HG03280 (cell line): Measurements from ENCODE around the gene SPOCK2.
"Not testable (repeated sequence)": the region's sequence is repeated elsewhere in the genome, so short reads cannot be mapped to it uniquely, and the experiment has no call there.

Experiments used
- ATAC-seq: cut with Tn5 transposase; IDR thresholded peaks from one replicate; pipeline ENCODE4 v1.9.1; 2021; ENCODE audit warnings: mild to moderate bottlenecking, moderate library complexity; ENCODE audit not compliant: unreplicated experiment

SPOCK2 gene

GRCh38 chr10:72034761-72035160 is 53.6 kb downstream of the SPOCK2 start:
- ATAC-seq, result no peak

- no peak for ATAC-seq
Measured at GRCh38 chr10:72034040-72034499, 54.3 kb downstream of the SPOCK2 start.

GRCh38 chr10:72032409-72033162 is 55.8 kb downstream of the SPOCK2 start:
- ATAC-seq, result not testable (repeated sequence)

GRCh38 chr10:72031706-72032105 is 56.6 kb downstream of the SPOCK2 start:
- no peak for ATAC-seq

GRCh38 chr10:72030762-72031543 is 57.4 kb downstream of the SPOCK2 start:
- no peak for ATAC-seq

- ATAC-seq, result no peak
Measured at GRCh38 chr10:72029414-72029813, 58.9 kb downstream of the SPOCK2 start.

GRCh38 chr10:72027498-72027897 is 60.9 kb downstream of the SPOCK2 start:
- no peak for ATAC-seq

GRCh38 chr10:72026278-72027111 is 61.9 kb downstream of the SPOCK2 start:
- no peak for ATAC-seq

- ATAC-seq, result no peak
Measured at GRCh38 chr10:72025832-72026231, 62.5 kb downstream of the SPOCK2 start.

GRCh38 chr10:72025400-72025799 is 63.0 kb downstream of the SPOCK2 start:
- no peak for ATAC-seq

- no peak for ATAC-seq
Measured at GRCh38 chr10:72024596-72024995, 63.8 kb downstream of the SPOCK2 start.

GRCh38 chr10:72022228-72022627 is 66.1 kb downstream of the SPOCK2 start:
- no peak for ATAC-seq

GRCh38 chr10:72020914-72021809 is 67.2 kb downstream of the SPOCK2 start:
- ATAC-seq, result no peak

- no peak for ATAC-seq
Measured at GRCh38 chr10:72019085-72019876, 69.1 kb downstream of the SPOCK2 start.

GRCh38 chr10:72016608-72017300 is 71.6 kb downstream of the SPOCK2 start:
- ATAC-seq, result no peak

GRCh38 chr10:72015841-72016240 is 72.5 kb downstream of the SPOCK2 start:
- ATAC-seq, result no peak

GRCh38 chr10:72014785-72015480 is 73.4 kb downstream of the SPOCK2 start:
- no peak for ATAC-seq

GRCh38 chr10:72014197-72014596 is 74.2 kb downstream of the SPOCK2 start:
- ATAC-seq, result no peak
